HepG2 (cell line): ENCODE data around the gene SAP130. TPM values are rescaled to one million over a fixed set of nuclear protein-coding genes. Genes with fewer than 3 reads are reported as not detected.

Experiments used
- CREB1 ChIP-seq, 2 experiments: fragments of 450-650 bp in 1 of 2; IDR thresholded peaks; 2 replicates each; pipeline ENCODE4 v1.6.1; 2016 to 2017; ENCODE audit warnings: control low read depth in 1 of 2, mild to moderate bottlenecking in 1 of 2, missing compliant biosample characterization in 1 of 2, missing genetic modification characterization in 1 of 2
- HBP1 ChIP-seq: IDR thresholded peaks from 2 replicates; pipeline ENCODE4 v1.6.1; 2016; ENCODE audit warnings: low read depth, control low read depth
- HMG20B ChIP-seq: conservative IDR thresholded peaks from 2 replicates; pipeline ENCODE4 v1.6.1; 2016; ENCODE audit warnings: missing genetic modification reagents, missing compliant biosample characterization
- NR1H2 ChIP-seq: sonication (generic); formaldehyde crosslinking; IDR thresholded peaks from 2 replicates; pipeline ENCODE4 v1.8.1; 2022; ENCODE audit warnings: low read depth, missing genetic modification reagents, borderline replicate concordance
- PITX1 ChIP-seq: sonication (generic); formaldehyde crosslinking; IDR thresholded peaks from 2 replicates; pipeline ENCODE4 v1.5.1; 2020; ENCODE audit warnings: mild to moderate bottlenecking, missing genetic modification reagents
- POLR2A ChIP-seq, 2 experiments: IDR thresholded peaks; 2 replicates each; pipeline ENCODE4 v1.6.1; 2011; ENCODE audit warnings: low read depth in 2 of 2, low read length in 2 of 2, mild to moderate bottlenecking in 1 of 2, moderate library complexity in 1 of 2; ENCODE audit not compliant: insufficient read depth in 1 of 2
- POLR2AphosphoS5 ChIP-seq: IDR thresholded peaks from 2 replicates; pipeline ENCODE4 v1.6.1; 2012; ENCODE audit warnings: low read depth, low read length
- RFXAP ChIP-seq: sonication (generic); formaldehyde crosslinking; IDR thresholded peaks from 2 replicates; pipeline ENCODE4 v1.4.0; 2020; ENCODE audit warnings: missing genetic modification reagents, borderline replicate concordance
- SALL1 ChIP-seq: sonication (generic); formaldehyde crosslinking; IDR thresholded peaks from 2 replicates; pipeline ENCODE4 v1.8.0; 2022; ENCODE audit warnings: mild to moderate bottlenecking, missing genetic modification reagents
- TAF15 ChIP-seq: fragments of 200-400 bp; formaldehyde crosslinking; IDR thresholded peaks from one replicate; pipeline ENCODE4 v1.6.1; 2018; ENCODE audit warnings: mild to moderate bottlenecking, low read depth, low read length; ENCODE audit not compliant: poor library complexity, severe bottlenecking
- YEATS4 ChIP-seq: sonication (generic); formaldehyde crosslinking; IDR thresholded peaks from 2 replicates; pipeline ENCODE4 v1.4.0; 2020; ENCODE audit warnings: missing genetic modification reagents, borderline replicate concordance
- YY1 ChIP-seq: IDR thresholded peaks from 2 replicates; pipeline ENCODE4 v1.6.1; 2011; ENCODE audit warnings: low read length, low read depth, moderate library complexity, mild to moderate bottlenecking; ENCODE audit not compliant: insufficient read depth, insufficient replicate concordance
- ZBTB10 ChIP-seq: sonication (generic); formaldehyde crosslinking; IDR thresholded peaks from 2 replicates; pipeline ENCODE4 v1.4.0; 2020; ENCODE audit warnings: missing genetic modification reagents, borderline replicate concordance
- ZBTB39 ChIP-seq: sonication (generic); formaldehyde crosslinking; IDR thresholded peaks from 2 replicates; pipeline ENCODE4 v1.5.0; 2020; ENCODE audit warnings: missing genetic modification reagents
- ZFP90 ChIP-seq: sonication (generic); formaldehyde crosslinking; IDR thresholded peaks from 2 replicates; pipeline ENCODE4 v1.8.0; 2022; ENCODE audit warnings: missing genetic modification reagents, mild to moderate bottlenecking, inconsistent platforms, borderline replicate concordance
- ZNF225 ChIP-seq: sonication (generic); formaldehyde crosslinking; IDR thresholded peaks from 2 replicates; pipeline ENCODE4 v1.4.0; 2020; ENCODE audit warnings: mild to moderate bottlenecking, missing genetic modification reagents
- ZNF484 ChIP-seq: sonication (generic); formaldehyde crosslinking; IDR thresholded peaks from 2 replicates; pipeline ENCODE4 v1.5.1; 2020; ENCODE audit warnings: mild to moderate bottlenecking, low read depth, missing genetic modification reagents, borderline replicate concordance
- ZNF788 ChIP-seq: sonication (generic); formaldehyde crosslinking; IDR thresholded peaks from 2 replicates; pipeline ENCODE4 v1.5.0; 2020; ENCODE audit warnings: mild to moderate bottlenecking, missing genetic modification reagents, borderline replicate concordance
- ZXDC ChIP-seq: sonication (generic); formaldehyde crosslinking; IDR thresholded peaks from 2 replicates; pipeline ENCODE4 v1.5.0; 2020; ENCODE audit warnings: mild to moderate bottlenecking, missing genetic modification reagents
- polyA plus RNA-seq, 8 experiments: library from polyadenylated mRNA; depleted of rRNA in 3 of 8; stranded (reverse) in 7 of 8; unstranded in 1 of 8; fragments of >200 nt; fragmentation: Illumina TruSeq in 4 of 8; extraction: Trizol in 4 of 8; gene quantifications; 2 replicates each; pipeline versions ENCODE4 v1.2.1 to v1.2.3, GENCODE V29; 2011 to 2016; ENCODE audit warnings: low read depth in 4 of 8, missing spikeins in 1 of 8, mixed read lengths in 1 of 8; ENCODE audit not compliant: insufficient read depth in 1 of 8
- total RNA-seq, 5 experiments: library from RNA; depleted of rRNA; stranded (reverse); fragments of >200 nt; fragmentation: Illumina TruSeq; extraction: Trizol; gene quantifications; 2 replicates each; pipeline ENCODE4 v1.2.3, GENCODE V29; 2016; ENCODE audit warnings: low read depth in 1 of 5

SAP130 gene
- total and polyA plus RNA-seq, 2 of the 13 experiments (the other 11 are each of a cell fraction or from before 2014, with no cell fraction given): 11.1 to 18.6 TPM

DNA sequence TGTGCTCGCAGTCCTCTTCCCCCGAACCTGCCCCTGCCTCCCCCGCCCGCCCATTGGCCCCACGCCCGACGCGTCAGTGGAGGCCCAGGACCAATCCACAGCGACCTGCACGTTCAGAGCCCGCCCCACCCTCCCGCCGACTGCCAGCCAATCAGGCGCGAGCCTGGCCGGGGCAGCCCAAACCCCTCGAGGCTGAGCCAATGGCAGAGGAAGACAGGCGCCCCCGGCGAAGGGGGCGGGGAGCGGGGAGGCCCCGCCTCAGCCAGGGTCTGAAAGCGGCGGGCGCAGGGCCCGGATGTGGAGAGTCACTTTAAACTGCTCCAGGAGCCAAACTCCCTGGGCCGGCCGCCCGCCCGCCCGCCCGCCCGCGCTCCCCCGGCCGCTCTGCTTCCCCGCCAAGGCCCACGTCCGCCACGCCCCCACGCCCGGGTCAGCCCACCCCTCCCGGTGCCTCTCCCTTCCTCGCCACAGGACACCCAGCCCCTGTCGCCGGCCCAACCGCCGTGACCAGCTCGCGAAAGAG, 520 bp downstream of the SAP130 start (continued):
- TF ChIP-seq HBP1 (CRISPR knock-in tag): peak; percentile 7; the same call in 1 of the 2 replicates
- TF ChIP-seq POLR2A (IDR thresholded peaks at IDR 0.05; ENCODE audit: insufficient read depth in 1 of 2, low read depth in 2 of 2, low read length in 2 of 2): peak in 1 of 2 experiments; percentile 27; a peak in 1 of 4 replicates
- peak; percentile 17; the same call in 1 of the 2 replicates for TF ChIP-seq SALL1 (CRISPR knock-in tag)
- TF ChIP-seq HMG20B: no peak
- TF ChIP-seq YEATS4 (CRISPR knock-in tag): peak; percentile 48
- no peak for TF ChIP-seq TAF15
- TF ChIP-seq ZBTB10 (CRISPR knock-in tag): no peak
- no peak for TF ChIP-seq NR1H2 (CRISPR knock-in tag)
- TF ChIP-seq CREB1 (IDR thresholded peaks at IDR 0.05): peak; percentile 58
- TF ChIP-seq CREB1 (CRISPR knock-in tag; IDR thresholded peaks at IDR 0.05): peak; percentile 69; the same call in 1 of the 2 replicates
- TF ChIP-seq ZFP90 (CRISPR knock-in tag): no peak; the same call in 1 of the 2 replicates
- TF ChIP-seq ZXDC (CRISPR knock-in tag): no peak
- no peak for TF ChIP-seq PITX1 (CRISPR knock-in tag)
- TF ChIP-seq ZNF225: no peak
- TF ChIP-seq ZBTB39 (CRISPR knock-in tag): 0 out of 2 replicates have a peak, but pooled peaks have one; percentile 15
- TF ChIP-seq ZNF484: no peak
- peak; percentile 39 for TF ChIP-seq POLR2AphosphoS5
- peak; percentile 3 for TF ChIP-seq YY1
- no peak for TF ChIP-seq ZNF788 (CRISPR knock-in tag)
- TF ChIP-seq RFXAP (CRISPR knock-in tag): peak; percentile 60; the same call in 1 of the 2 replicates
